ENCODE measurements around the gene MDGA2.

GRCh38 chr14:46973295-46973694, 702.1 kb downstream of the MDGA2 start:
- TF ChIP-seq CTCF (IDR thresholded peaks at IDR 0.05) (no peak), EP300 (IDR thresholded peaks at IDR 0.05) (no peak), POLR2A (IDR thresholded peaks at IDR 0.05) (no peak), POLR2AphosphoS5 (IDR thresholded peaks at IDR 0.05) (no peak)

Data from stomach (tissue), 4 donors.